ENCODE measurements around the gene TRAP1.
"Not testable (repeated sequence)": the region's sequence is repeated elsewhere in the genome, so short reads cannot be mapped to it uniquely, and the experiment has no call there.

The TRAP1 gene

DNA sequence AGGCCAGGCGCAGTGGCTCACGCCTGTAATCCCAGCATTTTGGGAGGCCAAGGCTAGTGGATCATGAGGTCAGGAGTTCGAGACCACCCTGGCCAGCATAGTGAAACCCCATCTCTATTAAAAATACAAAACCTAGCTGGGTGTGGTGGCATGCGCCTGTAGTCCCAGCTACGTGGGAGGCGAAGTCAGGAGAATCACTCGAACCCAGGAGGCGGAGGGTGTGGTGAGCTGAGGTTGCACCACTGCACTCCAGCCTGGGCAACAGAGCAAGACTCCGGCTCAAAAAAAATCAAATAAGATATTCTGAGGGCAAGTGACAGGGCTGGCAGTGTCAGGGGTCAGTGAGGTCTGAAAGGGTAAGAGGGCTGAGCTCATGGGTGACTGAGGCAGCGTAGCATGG is 2.9 kb downstream of the TRAP1 start:
- DNase-seq (ENCODE audit: low read depth in 1 of 2, low spot score in 1 of 2) = not testable (repeated sequence)

DNA sequence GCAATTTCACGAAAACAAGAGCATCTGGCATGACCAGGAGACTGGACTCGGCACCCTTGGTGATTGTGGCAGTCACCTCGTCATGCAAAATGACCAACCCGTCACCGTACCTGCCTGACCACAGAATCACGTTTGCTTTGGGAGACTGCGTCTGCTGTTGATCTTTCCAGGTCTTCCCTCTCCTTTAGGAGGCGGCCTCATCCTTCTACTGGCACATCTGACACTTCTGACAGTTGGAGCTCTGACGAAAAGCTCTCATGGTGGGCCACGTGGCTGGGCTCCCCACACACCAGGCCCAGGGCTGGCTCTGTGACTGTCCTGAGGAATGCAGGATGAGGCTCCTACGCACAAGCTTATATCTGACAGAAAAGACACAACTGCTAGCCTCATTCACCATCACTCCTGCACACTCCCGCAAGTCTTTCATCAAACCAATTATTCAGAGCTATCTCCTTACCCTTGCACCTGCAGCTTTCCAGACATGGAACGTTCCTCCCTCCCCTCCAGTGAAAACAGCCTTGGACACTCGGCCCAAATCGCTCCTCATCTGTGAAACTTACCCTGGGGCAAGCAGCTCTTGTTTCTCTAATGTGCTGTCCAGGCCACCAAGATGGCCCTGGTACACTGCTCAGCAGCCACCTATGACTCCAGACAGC is 3.6 kb downstream of the TRAP1 start:
- DNase-seq (ENCODE audit: low read depth in 1 of 2, low spot score in 1 of 2) = no peak

DNA sequence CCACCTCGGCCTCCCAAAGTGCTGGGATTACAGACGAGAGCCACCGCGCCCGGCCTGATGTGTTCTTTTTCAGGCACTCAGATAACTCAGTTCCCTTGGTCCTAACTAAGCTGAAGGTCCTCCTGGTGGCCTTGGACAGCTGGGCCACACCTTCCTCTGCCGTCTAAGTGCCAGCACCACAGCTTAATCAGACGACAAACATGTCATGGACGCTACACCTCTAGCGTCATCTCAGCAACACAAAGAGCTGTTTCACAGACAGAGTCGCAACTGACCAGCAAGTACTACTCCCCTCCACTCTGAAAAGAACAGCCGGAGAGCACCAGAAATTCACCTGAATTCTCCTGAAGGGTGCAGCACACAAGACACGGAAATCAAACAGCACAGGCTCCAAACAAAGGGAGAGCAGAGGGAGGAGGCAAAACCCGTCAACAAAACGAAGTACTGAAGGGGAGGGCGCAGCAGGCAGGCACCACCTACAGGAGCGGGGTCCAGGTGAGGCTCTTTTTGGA is 4.4 kb downstream of the TRAP1 start:
- DNase-seq (ENCODE audit: low read depth in 1 of 2, low spot score in 1 of 2) = no peak

DNA sequence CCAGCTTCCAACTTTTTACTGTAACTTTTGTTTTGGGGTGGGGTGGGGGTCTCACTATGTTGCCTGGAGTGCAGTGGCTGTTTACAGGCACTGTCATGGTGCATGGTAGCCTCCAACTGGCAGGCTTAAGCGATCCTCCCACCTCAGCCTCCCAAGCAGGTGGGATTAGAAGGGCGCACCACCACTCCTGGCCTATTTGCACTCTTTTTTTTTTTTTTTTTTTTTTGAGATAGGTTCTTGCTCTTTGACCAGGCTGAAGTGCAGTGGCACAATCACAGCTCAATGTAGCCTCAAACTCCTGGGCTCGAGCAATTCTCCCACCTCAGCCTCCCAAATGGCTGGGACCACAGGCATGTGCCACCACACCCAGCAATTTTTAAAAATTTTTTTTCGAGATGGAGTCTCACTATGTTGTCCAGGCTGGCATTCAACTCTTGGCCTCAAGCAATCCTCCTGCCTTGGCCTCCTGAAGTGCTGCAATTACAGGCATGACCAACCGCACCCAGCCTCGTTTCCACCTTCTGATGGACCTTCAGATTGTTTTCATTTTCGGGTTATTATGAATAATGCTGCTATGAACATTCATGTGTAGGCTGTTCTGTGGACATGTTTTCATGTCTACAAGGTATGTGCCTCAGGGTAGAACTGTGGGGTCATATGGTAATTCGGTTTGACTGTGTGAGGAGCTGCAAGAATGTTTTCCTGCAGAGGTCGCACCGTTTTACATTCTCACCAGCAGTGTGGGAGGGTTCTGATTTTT is 10.9 kb downstream of the TRAP1 start:
- DNase-seq (ENCODE audit: low read depth in 1 of 2, low spot score in 1 of 2) = no peak

DNA sequence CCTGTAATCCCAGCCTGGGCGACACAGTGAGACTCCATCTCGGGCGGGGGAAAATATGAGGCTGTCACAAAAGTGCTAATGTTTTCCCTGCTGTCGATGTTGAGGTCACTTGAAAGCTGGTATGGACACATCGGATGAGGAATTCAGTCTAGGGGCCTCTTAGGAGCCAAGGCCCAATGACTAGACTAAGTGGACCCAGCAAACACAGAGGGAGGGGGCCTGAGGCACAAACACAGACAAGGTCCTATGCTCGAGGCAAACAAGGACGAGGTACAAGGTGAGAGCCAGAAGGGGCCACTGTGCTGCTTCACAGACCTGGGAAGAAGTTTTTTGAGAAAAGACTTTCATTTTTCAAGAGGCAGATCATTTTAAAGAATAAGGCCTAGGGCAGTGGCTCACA is 15.2 kb downstream of the TRAP1 start:
- DNase-seq (ENCODE audit: low read depth in 1 of 2, low spot score in 1 of 2) = no peak

DNA sequence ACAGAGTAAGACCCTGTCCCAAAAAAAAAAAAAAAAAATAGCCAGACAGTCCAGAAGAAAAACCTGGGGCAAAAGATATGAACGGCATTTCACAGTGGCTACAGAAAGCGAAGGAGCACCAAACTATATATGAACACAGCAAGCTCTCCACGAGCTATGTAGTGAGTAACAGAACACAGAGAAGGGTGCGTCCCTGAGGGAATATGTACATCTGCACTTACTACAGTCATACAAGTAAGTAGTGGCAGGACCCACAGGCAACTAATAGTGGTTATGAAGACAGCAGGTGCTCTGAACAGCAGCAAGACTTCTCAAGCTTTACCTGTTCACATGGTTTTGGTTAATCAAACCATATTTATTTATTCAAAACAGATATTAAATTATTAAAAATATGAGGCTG is 15.8 kb downstream of the TRAP1 start:
- no peak for DNase-seq (ENCODE audit: low read depth in 1 of 2, low spot score in 1 of 2)

DNA sequence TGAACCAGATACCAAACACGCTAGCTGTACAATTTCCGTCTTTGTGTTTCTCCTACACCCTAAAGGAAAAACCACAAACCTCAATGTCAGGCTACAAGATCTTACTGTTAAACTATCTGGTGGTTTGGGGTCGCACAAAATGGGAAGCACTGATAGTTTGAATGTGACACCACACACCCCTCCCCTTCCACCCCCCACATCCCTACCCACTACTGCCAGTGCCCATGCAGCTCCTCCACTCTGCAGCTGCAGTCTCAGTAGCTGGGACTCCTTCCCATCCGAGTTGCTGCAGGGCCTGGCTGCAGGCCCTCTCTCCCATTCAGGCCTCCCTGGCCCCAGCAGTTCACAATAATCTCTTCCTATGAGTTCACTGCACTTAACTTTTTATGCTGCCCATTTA is 18.4 kb downstream of the TRAP1 start:
- no peak for DNase-seq (ENCODE audit: low read depth in 1 of 2, low spot score in 1 of 2)

DNA sequence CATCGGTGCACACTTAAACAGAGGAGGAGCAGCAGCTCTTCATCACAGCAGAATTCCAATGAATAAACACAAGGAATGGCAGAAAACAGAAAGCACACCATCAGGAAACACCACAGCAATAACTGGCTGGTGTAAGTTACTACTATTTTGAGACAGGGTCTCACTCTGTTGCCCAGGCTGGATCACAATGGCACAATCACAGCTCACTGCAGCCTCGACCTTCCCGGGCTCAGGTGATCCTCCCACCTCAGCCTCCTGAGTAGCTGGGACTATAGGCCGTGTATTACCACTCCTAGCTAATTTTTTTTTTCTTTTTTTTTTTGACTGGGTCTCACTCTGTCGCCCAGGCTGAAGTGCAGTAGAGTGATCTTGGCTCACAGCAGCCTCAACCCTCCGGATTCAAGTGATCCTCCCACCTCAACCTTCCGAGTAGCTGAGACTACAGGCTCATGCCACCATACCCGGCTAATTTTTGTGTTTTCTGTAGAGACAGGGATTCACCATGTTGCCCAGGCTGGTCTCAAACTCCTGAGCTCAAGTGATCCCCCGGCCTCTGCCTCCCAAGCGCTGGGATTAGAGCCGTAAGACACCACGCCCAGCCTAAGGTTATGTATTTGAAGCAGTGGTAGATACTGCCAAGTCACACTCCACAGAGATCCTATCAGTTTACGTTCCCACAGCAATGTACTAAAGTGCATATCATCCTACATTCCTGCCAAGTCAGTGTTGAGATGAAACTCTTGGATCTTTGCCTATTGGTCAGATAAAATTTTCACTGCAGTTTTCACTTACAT is 20.7 kb downstream of the TRAP1 start:
- DNase-seq (ENCODE audit: low read depth in 1 of 2, low spot score in 1 of 2) = no peak

DNA sequence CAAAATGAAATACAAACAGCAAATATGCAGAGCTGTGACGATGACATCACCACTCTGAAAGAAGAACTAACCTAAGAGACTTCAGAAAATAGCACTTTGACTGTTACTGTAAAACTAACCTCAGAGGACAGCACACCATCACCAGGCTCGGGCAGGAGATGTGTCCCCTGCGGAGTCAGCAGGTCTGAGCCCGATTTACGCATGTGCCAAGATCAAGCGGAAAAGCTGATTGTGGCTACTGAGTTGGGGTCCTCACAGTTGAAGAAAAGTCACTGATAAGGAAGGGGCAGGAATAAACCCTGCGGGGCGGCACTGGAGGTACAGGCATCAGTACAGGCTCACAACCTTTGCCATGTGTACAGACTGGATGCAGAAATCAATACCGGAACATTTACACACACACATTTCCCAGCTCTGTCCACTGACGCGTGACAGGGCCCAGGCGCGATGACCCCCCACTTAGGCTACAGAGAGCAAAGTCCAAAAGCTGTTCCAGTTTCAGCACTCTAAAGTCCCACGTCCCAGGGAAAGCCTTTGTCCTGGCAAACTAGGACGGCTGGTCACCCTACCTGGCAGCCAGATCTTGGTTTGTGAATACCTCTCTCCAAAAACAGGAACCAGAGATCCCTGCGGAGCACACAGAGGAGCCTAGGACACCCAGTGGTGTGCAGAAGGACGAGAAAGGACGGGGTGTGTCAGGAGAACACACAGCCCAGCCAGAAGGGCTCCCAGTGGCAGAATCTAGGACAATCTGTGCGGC is 21.5 kb downstream of the TRAP1 start:
- DNase-seq (ENCODE audit: low read depth in 1 of 2, low spot score in 1 of 2) = no peak

DNA sequence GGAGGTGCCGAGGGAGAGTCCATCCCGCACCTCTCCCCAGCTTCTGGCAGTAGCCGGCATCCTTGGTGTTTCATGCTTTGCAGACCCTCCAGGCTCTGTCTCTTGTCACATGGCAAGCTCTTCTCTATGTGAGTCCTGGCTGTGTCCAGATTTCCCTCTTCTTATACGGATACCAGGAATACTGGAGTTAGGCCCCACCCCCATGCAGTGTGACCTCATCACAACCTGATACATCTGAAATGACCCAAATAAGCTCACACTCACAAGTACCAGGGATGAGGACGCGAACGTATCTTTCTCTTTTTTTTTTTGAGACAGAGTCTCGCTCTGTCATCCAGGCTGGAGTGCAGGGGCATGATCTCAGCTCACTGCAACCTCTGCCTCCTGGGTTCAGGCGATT is 23.3 kb downstream of the TRAP1 start:
- DNase-seq (ENCODE audit: low read depth in 1 of 2, low spot score in 1 of 2) = no peak

DNA sequence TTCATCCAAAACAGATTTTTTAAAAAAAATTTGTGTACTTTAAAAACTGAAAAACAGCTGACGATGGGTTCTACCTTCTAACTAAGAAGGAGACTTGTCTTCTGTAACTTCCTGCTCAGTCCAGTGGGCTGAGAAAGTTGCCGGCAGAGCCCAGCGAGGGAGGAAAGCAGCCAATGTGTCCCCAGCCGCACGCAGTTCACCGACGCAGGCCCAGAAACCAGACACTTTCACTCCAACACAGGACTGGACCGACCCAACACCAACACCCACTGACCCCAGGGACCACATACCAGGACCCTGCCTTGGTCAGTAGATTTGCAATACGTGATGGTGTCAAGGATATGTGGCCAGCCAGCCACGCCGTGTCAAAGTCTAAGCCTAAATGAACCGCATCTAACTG is 25.6 kb downstream of the TRAP1 start:
- DNase-seq (ENCODE audit: low read depth in 1 of 2, low spot score in 1 of 2) = no peak

DNA sequence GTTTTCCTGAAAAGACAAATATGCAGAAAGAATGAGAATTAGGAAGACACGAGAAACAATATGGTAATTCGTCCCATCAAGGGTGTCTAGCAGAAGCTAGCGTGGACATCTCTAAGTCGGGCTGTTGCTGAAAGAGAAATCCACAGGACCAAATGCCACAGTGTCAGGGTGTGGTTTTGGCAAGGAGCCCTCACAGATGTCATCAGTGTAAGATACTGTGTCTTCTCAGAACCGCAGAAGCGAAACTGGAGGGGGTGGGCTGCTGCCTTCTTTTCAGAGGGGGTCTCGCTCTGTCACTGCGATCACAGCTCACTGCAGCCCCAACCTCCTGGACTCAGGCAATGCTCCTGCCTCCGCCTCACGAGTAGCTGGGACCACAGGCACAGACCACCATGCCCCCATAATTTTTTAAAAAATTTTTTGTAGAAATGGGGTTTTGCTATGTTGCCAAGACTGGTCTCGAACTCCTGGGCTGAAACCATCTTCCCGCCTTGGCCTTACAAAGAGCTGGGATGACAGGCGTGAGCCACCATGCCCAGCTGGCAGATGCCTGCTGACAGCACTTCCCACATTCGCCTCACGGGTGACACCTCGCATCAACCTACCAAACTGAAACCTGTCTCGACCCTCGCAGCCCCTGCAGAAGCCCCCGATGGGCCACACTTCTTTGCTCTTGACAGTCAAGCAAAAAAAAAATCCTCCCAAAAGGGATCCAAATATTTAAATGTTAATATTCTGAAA is 26.2 kb downstream of the TRAP1 start:
- DNase-seq (ENCODE audit: low read depth in 1 of 2, low spot score in 1 of 2) = no peak

DNA sequence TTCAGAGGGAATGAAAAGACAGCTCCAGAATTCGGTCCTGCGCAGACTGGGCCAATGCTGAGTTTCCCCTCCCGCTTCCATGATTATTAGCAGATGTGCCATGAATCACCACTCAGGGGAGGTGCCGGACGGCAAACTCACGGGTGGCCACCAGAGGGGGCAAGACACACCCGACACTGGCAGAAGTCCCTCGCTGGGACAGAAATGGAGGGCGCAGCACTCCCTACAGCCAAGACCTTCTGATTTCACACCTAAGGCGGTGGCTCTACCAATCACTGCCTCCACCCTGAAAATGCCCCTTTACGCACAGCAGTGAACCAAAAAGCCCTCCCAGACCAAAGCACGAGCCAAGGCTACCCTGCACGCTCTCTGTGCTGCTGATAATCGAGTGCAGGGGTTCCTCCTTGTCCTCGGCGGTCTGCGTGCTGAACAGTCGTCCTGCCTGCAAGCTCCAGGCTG is 26.8 kb downstream of the TRAP1 start:
- DNase-seq (ENCODE audit: low read depth in 1 of 2, low spot score in 1 of 2) = peak; percentile 67 to 71

DNA sequence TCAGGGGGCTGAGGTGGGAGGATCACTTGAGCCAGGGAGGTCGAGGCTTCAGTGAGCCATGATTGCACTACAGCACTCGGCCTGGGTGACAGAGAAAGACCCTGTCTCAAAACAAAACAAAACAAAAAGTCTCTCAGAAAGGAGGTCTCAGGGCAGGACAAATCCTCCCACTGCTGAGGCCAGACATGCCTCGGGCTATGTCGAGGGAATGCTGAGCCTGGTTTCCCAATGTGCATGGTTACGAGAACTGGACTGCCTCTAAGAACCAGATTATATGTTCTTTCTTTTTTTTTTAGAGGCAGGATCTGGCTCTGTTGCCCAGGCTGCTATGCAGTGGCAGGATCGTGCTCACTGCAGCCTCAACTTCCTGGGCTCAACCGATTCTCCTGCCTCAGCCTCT is 27.6 kb downstream of the TRAP1 start:
- DNase-seq (ENCODE audit: low read depth in 1 of 2, low spot score in 1 of 2) = no peak

DNA sequence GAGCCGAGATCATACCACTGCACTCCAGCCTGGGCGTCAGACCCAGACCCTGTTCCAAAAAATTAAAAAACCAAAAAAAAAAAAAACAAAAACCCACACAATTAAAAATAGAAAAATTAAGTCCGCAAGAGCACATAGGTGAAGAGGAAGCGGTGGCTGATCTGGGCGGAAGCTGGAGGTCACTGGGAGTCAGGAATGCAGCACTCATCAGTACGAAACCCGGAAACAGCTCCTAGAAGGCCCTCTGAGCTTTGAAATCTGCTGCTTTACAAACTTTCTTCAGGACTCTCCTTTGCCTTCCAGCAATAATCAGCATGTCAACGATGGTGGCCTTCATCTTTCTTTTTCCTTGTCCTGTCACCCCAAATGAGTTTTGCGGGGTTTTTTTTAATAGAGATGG is 29.5 kb downstream of the TRAP1 start:
- no peak for DNase-seq (ENCODE audit: low read depth in 1 of 2, low spot score in 1 of 2)

DNA sequence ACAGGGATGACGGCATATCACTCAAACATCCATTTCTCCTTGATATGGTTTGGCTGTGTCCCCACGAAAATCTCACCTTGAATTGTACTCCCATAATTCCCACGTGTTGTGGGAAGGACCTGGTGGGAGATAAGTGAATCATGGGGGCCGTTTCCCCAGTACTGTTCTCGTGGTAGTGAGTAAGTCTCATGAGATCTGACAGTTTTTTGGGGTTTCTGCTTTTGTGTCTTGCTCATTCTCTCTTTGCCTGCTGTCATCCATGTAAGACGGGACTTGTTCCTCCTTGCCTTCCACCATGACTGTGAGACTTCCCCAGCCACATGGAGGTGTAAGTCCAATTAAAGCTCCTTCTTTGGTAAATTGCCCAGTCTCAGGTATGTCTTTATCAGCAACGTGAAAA is 30.3 kb downstream of the TRAP1 start:
- DNase-seq (ENCODE audit: low read depth in 1 of 2, low spot score in 1 of 2) = no peak

DNA sequence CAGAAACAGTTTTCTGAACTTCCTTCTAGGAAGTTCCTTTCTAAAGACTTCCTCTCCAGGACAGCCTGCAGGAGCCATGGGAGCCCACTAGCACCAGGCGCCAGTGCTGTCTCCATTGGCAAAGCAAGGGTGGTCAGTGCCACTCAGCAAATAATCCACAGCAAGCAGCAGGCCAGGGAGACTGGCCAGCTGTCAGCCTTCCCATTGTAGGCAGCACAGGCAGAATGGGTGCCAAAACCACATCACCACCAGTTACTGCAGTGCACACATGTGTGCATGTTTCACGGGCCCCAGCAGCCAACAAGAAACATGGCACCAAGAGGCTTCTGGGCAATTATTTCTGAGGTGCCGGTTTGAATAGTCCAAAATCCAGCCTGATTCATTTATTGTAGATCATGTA is 36.1 kb downstream of the TRAP1 start:
- DNase-seq (ENCODE audit: low read depth in 1 of 2, low spot score in 1 of 2) = no peak

DNA sequence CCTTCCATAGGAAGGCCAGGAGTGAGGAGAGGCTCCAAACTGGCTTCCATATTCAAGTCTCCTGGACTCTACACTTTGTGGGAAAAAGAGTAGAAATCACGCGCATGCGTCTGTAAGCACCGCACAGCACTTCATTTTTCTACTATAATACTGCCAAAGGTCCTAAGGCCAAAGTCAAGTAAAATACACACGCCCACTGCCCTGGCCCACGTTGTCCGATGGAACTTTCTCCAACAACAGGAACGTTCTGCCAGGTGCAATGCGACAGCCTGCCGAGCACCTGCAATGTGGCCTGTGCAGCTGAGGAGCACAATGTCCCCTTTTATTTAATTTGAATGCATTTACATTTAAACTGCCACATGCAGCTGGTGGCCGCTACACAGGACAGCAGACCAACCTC is 39.3 kb downstream of the TRAP1 start:
- DNase-seq (ENCODE audit: low read depth in 1 of 2, low spot score in 1 of 2) = no peak

DNA sequence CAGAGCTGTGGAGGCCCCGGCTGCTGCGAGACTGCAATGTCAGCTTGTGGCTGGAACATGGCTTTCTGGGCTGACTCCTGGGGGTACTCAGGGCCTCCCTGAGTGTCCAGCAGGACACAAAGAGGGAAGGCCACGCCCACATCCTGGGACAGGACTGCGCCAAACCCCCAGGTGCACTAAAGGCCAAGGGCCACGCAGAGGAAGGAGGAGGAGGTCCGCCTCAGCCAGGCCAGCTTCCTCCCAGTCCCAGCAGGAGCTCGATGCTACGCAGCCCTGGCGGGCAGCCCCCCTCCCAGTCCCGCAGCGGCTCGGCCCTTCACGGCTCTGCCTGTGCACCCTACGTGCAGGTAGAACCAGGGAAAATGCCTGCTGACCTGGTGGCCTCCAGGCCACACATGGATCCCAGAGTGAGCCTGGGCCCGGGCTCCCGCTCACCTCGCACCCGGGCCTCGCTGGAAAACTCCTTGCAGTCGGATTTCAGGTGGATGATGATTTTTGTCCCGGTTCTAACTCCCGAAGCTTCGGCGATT is 41.7 kb downstream of the TRAP1 start:
- no peak for DNase-seq (ENCODE audit: low read depth in 1 of 2, low spot score in 1 of 2)
